Measurements from ENCODE around the gene TTLL5. TPM values are rescaled to one million over a fixed set of nuclear protein-coding genes. Genes with fewer than 3 reads are reported as not detected.

The TTLL5 gene
- total and polyA plus RNA-seq, 2 donors (not counting 1 experiment from before 2014, with no cell fraction given) = 16.1 to 23.8 TPM

GRCh38 chr14:75724414-75725204 lies 63.6 kb downstream of the TTLL5 start:
- no peaks in the 10 kb centered on the region for H3K36me3 ChIP-seq (ENCODE audit: control insufficient read depth, insufficient read depth, low read length)
- H4K20me1 ChIP-seq (ENCODE audit: control insufficient read depth, extremely low read depth, insufficient read depth, low read length) = no peaks in the 10 kb centered on the region
- H3K4me2 ChIP-seq (ENCODE audit: extremely low read depth, insufficient read depth, low read length) = no peak overlapping the region
- no peaks in the 10 kb centered on the region for H3K27me3 ChIP-seq (ENCODE audit: control insufficient read depth, insufficient read depth, low read length)
- DNase-seq (ENCODE audit: low read depth in 2 of 2) = no peak
- H3K79me2 ChIP-seq (ENCODE audit: control insufficient read depth, insufficient read depth, low read length) = no peaks in the 10 kb centered on the region
- H3K9ac ChIP-seq (ENCODE audit: insufficient read depth, low read length) = no peak overlapping the region
- TF ChIP-seq EZH2 (IDR thresholded peaks at IDR 0.05; ENCODE audit: low read length, missing control alignments) (no peak), CTCF (conservative IDR thresholded peaks at IDR 0.05 in 1 of 2, IDR thresholded peaks at IDR 0.05 in 1 of 2; ENCODE audit: low read depth in 1 of 2, low read length in 2 of 2) (no peak)
- H3K27ac ChIP-seq (ENCODE audit: insufficient read depth, low read length) = no peak overlapping the region
- H3K9me3 ChIP-seq (ENCODE audit: control insufficient read depth, insufficient read depth, low read depth, low read length) = no peaks in the 10 kb centered on the region
- H3K4me1 ChIP-seq (ENCODE audit: control insufficient read depth, extremely low read depth, insufficient read depth, low read length) = no peaks in the 10 kb centered on the region
- H2AFZ ChIP-seq (ENCODE audit: low read length) = no peak overlapping the region
- H3K4me3 ChIP-seq (replicated peaks in 1 of 4; ENCODE audit: control extremely low read depth in 1 of 4, insufficient read depth in 1 of 4, low read depth in 3 of 4, low read length in 4 of 4) = no peak overlapping the region

- Histone ChIP-seq H3K79me2 (ENCODE audit: control insufficient read depth, insufficient read depth, low read length) (no peaks in the 10 kb centered on the region), H3K27ac (ENCODE audit: insufficient read depth, low read length) (no peak overlapping the region), H3K4me1 (ENCODE audit: control insufficient read depth, extremely low read depth, insufficient read depth, low read length) (no peaks in the 10 kb centered on the region), H3K9ac (ENCODE audit: insufficient read depth, low read length) (no peak overlapping the region), H3K36me3 (ENCODE audit: control insufficient read depth, insufficient read depth, low read length) (no peaks in the 10 kb centered on the region), H3K4me3 (replicated peaks in 1 of 4; ENCODE audit: control extremely low read depth in 1 of 4, insufficient read depth in 1 of 4, low read depth in 3 of 4, low read length in 4 of 4) (no peak overlapping the region), H3K4me2 (ENCODE audit: extremely low read depth, insufficient read depth, low read length) (no peak overlapping the region), H4K20me1 (ENCODE audit: control insufficient read depth, extremely low read depth, insufficient read depth, low read length) (no peaks in the 10 kb centered on the region), H3K9me3 (ENCODE audit: control insufficient read depth, insufficient read depth, low read depth, low read length) (no peaks in the 10 kb centered on the region), H3K27me3 (ENCODE audit: control insufficient read depth, insufficient read depth, low read length) (no peaks in the 10 kb centered on the region), H2AFZ (ENCODE audit: low read length) (no peak overlapping the region)
- peak in 1 of 2 donors; percentile 27 for DNase-seq (ENCODE audit: low read depth in 2 of 2)
- no peak for TF ChIP-seq EZH2 (IDR thresholded peaks at IDR 0.05; ENCODE audit: low read length, missing control alignments)
- TF ChIP-seq CTCF (conservative IDR thresholded peaks at IDR 0.05 in 1 of 2, IDR thresholded peaks at IDR 0.05 in 1 of 2; ENCODE audit: low read depth in 1 of 2, low read length in 2 of 2) = no peak
Observed at GRCh38 chr14:75725481-75725880, 64.4 kb downstream of the TTLL5 start.

- no peaks in the 10 kb centered on the region for H3K4me1 ChIP-seq (ENCODE audit: control insufficient read depth, extremely low read depth, insufficient read depth, low read length)
- no peaks in the 10 kb centered on the region for H3K79me2 ChIP-seq (ENCODE audit: control insufficient read depth, insufficient read depth, low read length)
- no peak overlapping the region for H2AFZ ChIP-seq (ENCODE audit: low read length)
- H4K20me1 ChIP-seq (ENCODE audit: control insufficient read depth, extremely low read depth, insufficient read depth, low read length) = no peaks in the 10 kb centered on the region
- H3K27ac ChIP-seq (ENCODE audit: insufficient read depth, low read length) = no peak overlapping the region
- no peak overlapping the region for H3K4me3 ChIP-seq (replicated peaks in 1 of 4; ENCODE audit: control extremely low read depth in 1 of 4, insufficient read depth in 1 of 4, low read depth in 3 of 4, low read length in 4 of 4)
- H3K36me3 ChIP-seq (ENCODE audit: control insufficient read depth, insufficient read depth, low read length) = no peaks in the 10 kb centered on the region
- no peak overlapping the region for H3K4me2 ChIP-seq (ENCODE audit: extremely low read depth, insufficient read depth, low read length)
- no peaks in the 10 kb centered on the region for H3K27me3 ChIP-seq (ENCODE audit: control insufficient read depth, insufficient read depth, low read length)
- H3K9me3 ChIP-seq (ENCODE audit: control insufficient read depth, insufficient read depth, low read depth, low read length) = no peaks in the 10 kb centered on the region
- no peak overlapping the region for H3K9ac ChIP-seq (ENCODE audit: insufficient read depth, low read length)
- TF ChIP-seq CTCF (conservative IDR thresholded peaks at IDR 0.05 in 1 of 2, IDR thresholded peaks at IDR 0.05 in 1 of 2; ENCODE audit: low read depth in 1 of 2, low read length in 2 of 2) = no peak
- no peak for TF ChIP-seq EZH2 (IDR thresholded peaks at IDR 0.05; ENCODE audit: low read length, missing control alignments)
- no peak for DNase-seq (ENCODE audit: low read depth in 2 of 2)
Observed at GRCh38 chr14:75726321-75726720, 65.3 kb downstream of the TTLL5 start.
